HEK293 (cell line): ENCODE data around the gene KRTAP10-12.

Source experiments
- GFI1B ChIP-seq: fragments of 450-650 bp; formaldehyde crosslinking; IDR thresholded peaks from 2 replicates; pipeline ENCODE4 v1.5.1; 2016; ENCODE audit warnings: missing biosample characterization, missing genetic modification characterization
- ZNF426 ChIP-seq: fragments of 450-650 bp; formaldehyde crosslinking; IDR thresholded peaks from 2 replicates; pipeline ENCODE4 v1.5.1; 2017; ENCODE audit warnings: missing biosample characterization, missing genetic modification characterization, mild to moderate bottlenecking, inconsistent platforms, moderate library complexity
- ZNF639 ChIP-seq: fragments of 450-650 bp; formaldehyde crosslinking; IDR thresholded peaks from 2 replicates; pipeline ENCODE4 v1.5.1; 2016; ENCODE audit warnings: missing biosample characterization, missing genetic modification characterization
- TF ChIP-seq, protein P1 (sequence below): fragments of 450-650 bp; formaldehyde crosslinking; IDR thresholded peaks from 2 replicates; pipeline ENCODE4 v1.5.1; 2016; ENCODE audit warnings: missing biosample characterization, missing genetic modification characterization

DNA sequence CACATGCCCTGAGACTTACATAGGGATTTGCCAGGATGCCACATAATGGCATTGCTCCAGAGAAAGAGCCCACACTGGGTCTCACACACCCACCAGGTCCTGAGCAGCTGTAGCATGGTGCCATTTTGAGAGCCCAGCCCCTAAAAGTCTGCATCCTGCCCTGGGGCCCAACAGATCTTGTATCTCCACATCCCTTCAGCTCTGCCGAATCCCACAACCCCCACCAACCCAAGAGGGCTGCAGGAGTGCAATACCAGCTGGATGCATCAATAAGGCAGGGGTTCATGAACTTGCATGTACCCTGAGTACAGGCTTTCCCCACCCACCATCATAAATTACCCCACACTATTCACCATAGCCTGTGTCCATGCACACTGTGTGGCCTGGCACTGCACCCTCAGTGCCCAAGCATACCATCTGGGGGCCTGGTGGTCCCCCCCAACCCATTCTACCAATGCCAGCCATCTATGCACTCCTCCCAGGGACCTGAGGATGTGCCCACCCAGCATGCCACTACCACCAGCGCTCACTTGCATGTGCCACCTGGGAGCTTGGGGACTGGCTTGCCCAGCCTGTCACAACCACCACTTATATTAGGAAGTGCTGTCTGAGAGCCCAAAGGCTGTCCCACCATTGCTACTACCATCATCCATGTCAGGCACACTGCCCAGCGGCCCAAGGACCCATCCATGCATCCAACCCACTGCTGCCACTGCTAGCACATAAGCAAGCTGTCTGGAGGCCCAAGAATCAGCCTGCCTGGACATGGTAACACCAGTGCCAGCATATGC, 26.1 kb upstream of the KRTAP10-12 start:
- no peak for TF ChIP-seq ZNF639 (tag by site-specific recombination)
- TF ChIP-seq, protein P1, sequence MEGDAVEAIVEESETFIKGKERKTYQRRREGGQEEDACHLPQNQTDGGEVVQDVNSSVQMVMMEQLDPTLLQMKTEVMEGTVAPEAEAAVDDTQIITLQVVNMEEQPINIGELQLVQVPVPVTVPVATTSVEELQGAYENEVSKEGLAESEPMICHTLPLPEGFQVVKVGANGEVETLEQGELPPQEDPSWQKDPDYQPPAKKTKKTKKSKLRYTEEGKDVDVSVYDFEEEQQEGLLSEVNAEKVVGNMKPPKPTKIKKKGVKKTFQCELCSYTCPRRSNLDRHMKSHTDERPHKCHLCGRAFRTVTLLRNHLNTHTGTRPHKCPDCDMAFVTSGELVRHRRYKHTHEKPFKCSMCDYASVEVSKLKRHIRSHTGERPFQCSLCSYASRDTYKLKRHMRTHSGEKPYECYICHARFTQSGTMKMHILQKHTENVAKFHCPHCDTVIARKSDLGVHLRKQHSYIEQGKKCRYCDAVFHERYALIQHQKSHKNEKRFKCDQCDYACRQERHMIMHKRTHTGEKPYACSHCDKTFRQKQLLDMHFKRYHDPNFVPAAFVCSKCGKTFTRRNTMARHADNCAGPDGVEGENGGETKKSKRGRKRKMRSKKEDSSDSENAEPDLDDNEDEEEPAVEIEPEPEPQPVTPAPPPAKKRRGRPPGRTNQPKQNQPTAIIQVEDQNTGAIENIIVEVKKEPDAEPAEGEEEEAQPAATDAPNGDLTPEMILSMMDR (tag by site-specific recombination), result no peak
- TF ChIP-seq GFI1B (tag by site-specific recombination), result no peak
- TF ChIP-seq ZNF426 (tag by site-specific recombination), result no peak
